ENCODE data around the gene MAP4K4. TPM values are rescaled to one million over a fixed set of nuclear protein-coding genes. Genes with fewer than 3 reads are reported as not detected.

Gene MAP4K4
- total and polyA plus RNA-seq, 2 of the 13 experiments (the other 11 are each of a cell fraction or from before 2014, with no cell fraction given): 105 to 264 TPM

DNA sequence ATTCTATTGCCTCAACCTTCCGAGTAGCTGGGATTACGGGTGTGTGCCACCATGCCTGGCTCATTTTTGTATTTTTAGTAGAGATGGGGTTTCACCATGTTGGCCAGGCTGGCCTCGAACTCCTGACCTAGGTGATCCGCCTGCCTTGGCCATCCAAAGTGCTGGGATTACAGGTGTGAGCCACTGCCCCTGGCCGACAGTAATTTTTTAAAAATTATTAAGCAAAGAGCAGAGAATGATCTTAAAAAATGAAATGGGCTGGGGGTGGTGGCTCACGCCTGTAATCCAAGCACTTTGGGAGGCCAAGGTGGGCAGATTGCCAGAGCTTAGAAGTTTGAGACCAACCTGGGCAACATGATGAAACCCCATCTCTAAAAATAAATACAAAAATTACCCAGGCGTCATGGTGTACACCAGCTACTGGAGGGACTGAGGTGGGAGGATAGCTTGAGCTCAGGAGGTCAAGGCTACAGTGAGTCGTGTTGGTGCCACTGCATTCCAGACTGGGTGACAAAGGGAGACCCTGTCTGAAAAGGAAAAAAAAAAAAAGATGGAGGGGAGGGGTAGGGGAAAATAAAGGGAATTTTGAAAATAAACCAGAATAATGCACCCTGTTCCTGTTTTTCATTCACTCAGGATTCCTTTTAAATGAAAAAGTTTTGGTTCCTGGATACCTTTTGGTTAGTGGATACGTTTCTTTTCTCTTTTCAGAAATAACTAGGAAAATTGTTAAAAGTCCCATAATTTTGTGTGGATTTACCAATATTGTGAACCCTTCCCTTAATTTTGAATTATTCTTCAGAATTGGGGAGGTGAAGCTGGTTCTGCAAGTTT is 33.9 kb downstream of the MAP4K4 start (continued):
- TF ChIP-seq, protein P1, sequence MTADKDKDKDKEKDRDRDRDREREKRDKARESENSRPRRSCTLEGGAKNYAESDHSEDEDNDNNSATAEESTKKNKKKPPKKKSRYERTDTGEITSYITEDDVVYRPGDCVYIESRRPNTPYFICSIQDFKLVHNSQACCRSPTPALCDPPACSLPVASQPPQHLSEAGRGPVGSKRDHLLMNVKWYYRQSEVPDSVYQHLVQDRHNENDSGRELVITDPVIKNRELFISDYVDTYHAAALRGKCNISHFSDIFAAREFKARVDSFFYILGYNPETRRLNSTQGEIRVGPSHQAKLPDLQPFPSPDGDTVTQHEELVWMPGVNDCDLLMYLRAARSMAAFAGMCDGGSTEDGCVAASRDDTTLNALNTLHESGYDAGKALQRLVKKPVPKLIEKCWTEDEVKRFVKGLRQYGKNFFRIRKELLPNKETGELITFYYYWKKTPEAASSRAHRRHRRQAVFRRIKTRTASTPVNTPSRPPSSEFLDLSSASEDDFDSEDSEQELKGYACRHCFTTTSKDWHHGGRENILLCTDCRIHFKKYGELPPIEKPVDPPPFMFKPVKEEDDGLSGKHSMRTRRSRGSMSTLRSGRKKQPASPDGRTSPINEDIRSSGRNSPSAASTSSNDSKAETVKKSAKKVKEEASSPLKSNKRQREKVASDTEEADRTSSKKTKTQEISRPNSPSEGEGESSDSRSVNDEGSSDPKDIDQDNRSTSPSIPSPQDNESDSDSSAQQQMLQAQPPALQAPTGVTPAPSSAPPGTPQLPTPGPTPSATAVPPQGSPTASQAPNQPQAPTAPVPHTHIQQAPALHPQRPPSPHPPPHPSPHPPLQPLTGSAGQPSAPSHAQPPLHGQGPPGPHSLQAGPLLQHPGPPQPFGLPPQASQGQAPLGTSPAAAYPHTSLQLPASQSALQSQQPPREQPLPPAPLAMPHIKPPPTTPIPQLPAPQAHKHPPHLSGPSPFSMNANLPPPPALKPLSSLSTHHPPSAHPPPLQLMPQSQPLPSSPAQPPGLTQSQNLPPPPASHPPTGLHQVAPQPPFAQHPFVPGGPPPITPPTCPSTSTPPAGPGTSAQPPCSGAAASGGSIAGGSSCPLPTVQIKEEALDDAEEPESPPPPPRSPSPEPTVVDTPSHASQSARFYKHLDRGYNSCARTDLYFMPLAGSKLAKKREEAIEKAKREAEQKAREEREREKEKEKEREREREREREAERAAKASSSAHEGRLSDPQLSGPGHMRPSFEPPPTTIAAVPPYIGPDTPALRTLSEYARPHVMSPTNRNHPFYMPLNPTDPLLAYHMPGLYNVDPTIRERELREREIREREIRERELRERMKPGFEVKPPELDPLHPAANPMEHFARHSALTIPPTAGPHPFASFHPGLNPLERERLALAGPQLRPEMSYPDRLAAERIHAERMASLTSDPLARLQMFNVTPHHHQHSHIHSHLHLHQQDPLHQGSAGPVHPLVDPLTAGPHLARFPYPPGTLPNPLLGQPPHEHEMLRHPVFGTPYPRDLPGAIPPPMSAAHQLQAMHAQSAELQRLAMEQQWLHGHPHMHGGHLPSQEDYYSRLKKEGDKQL (CRISPR knock-in tag; IDR thresholded peaks at IDR 0.05; ENCODE audit: low read depth): peak; percentile 50; the same call in 1 of the 2 replicates
- TF ChIP-seq KMT2B (CRISPR knock-in tag; IDR thresholded peaks at IDR 0.05) (no peak), SNAPC4 (CRISPR knock-in tag; IDR thresholded peaks at IDR 0.05) (no peak; the same call in 1 of the 2 replicates), ZNF879 (CRISPR knock-in tag; IDR thresholded peaks at IDR 0.05) (no peak), ZNF790 (CRISPR knock-in tag; IDR thresholded peaks at IDR 0.05; ENCODE audit: borderline replicate concordance) (no peak), E2F2 (CRISPR knock-in tag; IDR thresholded peaks at IDR 0.05; ENCODE audit: borderline replicate concordance) (no peak), PHF21A (CRISPR knock-in tag; IDR thresholded peaks at IDR 0.05) (peak; percentile 78; the same call in 1 of the 2 replicates), CENPX (CRISPR knock-in tag; IDR thresholded peaks at IDR 0.05) (no peak), NCOR1 (IDR thresholded peaks at IDR 0.05; ENCODE audit: borderline replicate concordance, low read length) (peak; percentile 94), MEIS1 (CRISPR knock-in tag; IDR thresholded peaks at IDR 0.05; ENCODE audit: borderline replicate concordance) (no peak), SSRP1 (CRISPR knock-in tag; IDR thresholded peaks at IDR 0.05) (no peak), ZNF432 (CRISPR knock-in tag; IDR thresholded peaks at IDR 0.05; ENCODE audit: borderline replicate concordance) (no peak), ZNF672 (CRISPR knock-in tag; IDR thresholded peaks at IDR 0.05) (no peak)
- TF ChIP-seq, protein P2, sequence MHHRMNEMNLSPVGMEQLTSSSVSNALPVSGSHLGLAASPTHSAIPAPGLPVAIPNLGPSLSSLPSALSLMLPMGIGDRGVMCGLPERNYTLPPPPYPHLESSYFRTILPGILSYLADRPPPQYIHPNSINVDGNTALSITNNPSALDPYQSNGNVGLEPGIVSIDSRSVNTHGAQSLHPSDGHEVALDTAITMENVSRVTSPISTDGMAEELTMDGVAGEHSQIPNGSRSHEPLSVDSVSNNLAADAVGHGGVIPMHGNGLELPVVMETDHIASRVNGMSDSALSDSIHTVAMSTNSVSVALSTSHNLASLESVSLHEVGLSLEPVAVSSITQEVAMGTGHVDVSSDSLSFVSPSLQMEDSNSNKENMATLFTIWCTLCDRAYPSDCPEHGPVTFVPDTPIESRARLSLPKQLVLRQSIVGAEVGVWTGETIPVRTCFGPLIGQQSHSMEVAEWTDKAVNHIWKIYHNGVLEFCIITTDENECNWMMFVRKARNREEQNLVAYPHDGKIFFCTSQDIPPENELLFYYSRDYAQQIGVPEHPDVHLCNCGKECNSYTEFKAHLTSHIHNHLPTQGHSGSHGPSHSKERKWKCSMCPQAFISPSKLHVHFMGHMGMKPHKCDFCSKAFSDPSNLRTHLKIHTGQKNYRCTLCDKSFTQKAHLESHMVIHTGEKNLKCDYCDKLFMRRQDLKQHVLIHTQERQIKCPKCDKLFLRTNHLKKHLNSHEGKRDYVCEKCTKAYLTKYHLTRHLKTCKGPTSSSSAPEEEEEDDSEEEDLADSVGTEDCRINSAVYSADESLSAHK (CRISPR knock-in tag; IDR thresholded peaks at IDR 0.05; ENCODE audit: borderline replicate concordance): no peak
